Measurements from ENCODE around the gene KATNA1. TPM values are rescaled to one million over a fixed set of nuclear protein-coding genes. Genes with fewer than 3 reads are reported as not detected.

Gene KATNA1
- total and polyA plus RNA-seq, 2 donors (not counting 3 experiments of a cell fraction or from before 2014, with no cell fraction given), result 9.9 to 15.9 TPM

DNA sequence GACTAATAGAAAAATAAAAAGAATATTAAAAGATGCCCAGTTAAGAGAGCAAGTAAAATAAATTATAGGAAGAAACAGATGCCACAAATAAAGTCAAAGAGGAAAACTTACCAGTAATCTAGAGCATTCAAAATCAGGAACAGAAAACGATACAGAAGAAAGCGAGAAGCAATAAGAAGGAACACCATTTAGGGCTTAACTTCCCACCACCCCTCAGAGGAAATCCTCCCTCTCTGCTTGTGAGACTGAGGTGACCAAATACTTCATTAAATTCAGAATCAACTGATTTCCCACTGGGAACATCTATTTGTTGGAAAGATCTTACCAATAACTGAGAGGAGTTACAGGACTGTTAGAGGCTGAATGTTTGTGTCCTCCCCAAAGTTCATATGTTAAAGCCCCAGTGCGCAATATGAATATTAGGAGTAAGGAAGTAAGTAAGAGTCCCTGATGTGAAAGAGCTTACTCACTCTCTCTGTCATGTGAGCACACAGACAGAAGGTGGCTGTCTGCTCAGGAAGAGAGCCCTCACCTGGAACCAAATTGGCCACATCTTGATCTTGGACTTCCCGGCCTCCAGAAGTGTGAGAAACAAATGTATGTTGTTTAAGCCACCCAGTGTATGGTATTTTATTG is 19.5 kb downstream of the KATNA1 start:
- Histone ChIP-seq H4K20me1 (replicated peaks; ENCODE audit: control insufficient read depth, extremely low read depth, insufficient read depth, low read length) (no peaks in the 10 kb centered on the region), H3K36me3 (ENCODE audit: control insufficient read depth in 2 of 2, extremely low read depth in 1 of 2, insufficient read depth in 2 of 2, low read length in 2 of 2) (peaks cover 0 to 2% of the 10 kb centered on the region in 2 experiments), H3K9ac (replicated peaks; ENCODE audit: extremely low read depth, insufficient read depth, low read length) (no peak overlapping the region), H2AFZ (ENCODE audit: low read depth, low read length) (no peak overlapping the region), H3K4me2 (ENCODE audit: insufficient read depth, low read length) (no peak overlapping the region), H3K27ac (ENCODE audit: insufficient read depth, low read depth, low read length) (no peak overlapping the region), H3K9me3 (replicated peaks; ENCODE audit: control insufficient read depth, insufficient read depth, low read length) (no peaks in the 10 kb centered on the region), H3K4me3 (replicated peaks in 1 of 3; ENCODE audit: insufficient read depth in 1 of 3, low read depth in 1 of 3, low read length in 3 of 3) (no peak overlapping the region), H3K9me1 (replicated peaks; ENCODE audit: control insufficient read depth, extremely low read depth, insufficient read depth, low read length) (no peaks in the 10 kb centered on the region), H3K4me1 (ENCODE audit: control insufficient read depth, extremely low read depth, insufficient read depth, low read length) (no peaks in the 10 kb centered on the region), H3K27me3 (ENCODE audit: control insufficient read depth in 2 of 2, insufficient read depth in 2 of 2, low read length in 2 of 2) (no peaks in the 10 kb centered on the region), H3K79me2 (ENCODE audit: control insufficient read depth, insufficient read depth, low read length) (no peaks in the 10 kb centered on the region)
- dilution Hi-C loops (cut with MboI; ENCODE audit: extremely low pct_ligation_motif_present, low sequenced_read_pairs) (no loop called here), intact Hi-C loops (cut with micrococcal nuclease) (no loop called here)
- no TSS peak for BruUV-seq (replicated peaks)
- ChIA-PET POLR2A (no interaction called here), CTCF (interaction anchor here (1.3 kb wide), 1 partner anchor 18 kb away, joined by 5 read pairs; no protein-coding TSS in a partner anchor)
- no peak for TF ChIP-seq POLR2AphosphoS5 (IDR thresholded peaks at IDR 0.05; ENCODE audit: insufficient read depth, low read depth, low read length)
- TF ChIP-seq POLR2A (IDR thresholded peaks at IDR 0.05; ENCODE audit: low read depth, low read length), result no peak
- TF ChIP-seq MYC (IDR thresholded peaks at IDR 0.05; ENCODE audit: low read depth, low read length), result no peak
- no peak for TF ChIP-seq JUN (IDR thresholded peaks at IDR 0.05; ENCODE audit: borderline replicate concordance, insufficient read depth, insufficient read length, low read depth)
- TF ChIP-seq, protein P1, sequence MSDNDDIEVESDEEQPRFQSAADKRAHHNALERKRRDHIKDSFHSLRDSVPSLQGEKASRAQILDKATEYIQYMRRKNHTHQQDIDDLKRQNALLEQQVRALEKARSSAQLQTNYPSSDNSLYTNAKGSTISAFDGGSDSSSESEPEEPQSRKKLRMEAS (IDR thresholded peaks at IDR 0.05; ENCODE audit: insufficient read depth, insufficient read length), result no peak
- TF ChIP-seq, protein P2, sequence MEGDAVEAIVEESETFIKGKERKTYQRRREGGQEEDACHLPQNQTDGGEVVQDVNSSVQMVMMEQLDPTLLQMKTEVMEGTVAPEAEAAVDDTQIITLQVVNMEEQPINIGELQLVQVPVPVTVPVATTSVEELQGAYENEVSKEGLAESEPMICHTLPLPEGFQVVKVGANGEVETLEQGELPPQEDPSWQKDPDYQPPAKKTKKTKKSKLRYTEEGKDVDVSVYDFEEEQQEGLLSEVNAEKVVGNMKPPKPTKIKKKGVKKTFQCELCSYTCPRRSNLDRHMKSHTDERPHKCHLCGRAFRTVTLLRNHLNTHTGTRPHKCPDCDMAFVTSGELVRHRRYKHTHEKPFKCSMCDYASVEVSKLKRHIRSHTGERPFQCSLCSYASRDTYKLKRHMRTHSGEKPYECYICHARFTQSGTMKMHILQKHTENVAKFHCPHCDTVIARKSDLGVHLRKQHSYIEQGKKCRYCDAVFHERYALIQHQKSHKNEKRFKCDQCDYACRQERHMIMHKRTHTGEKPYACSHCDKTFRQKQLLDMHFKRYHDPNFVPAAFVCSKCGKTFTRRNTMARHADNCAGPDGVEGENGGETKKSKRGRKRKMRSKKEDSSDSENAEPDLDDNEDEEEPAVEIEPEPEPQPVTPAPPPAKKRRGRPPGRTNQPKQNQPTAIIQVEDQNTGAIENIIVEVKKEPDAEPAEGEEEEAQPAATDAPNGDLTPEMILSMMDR (IDR thresholded peaks at IDR 0.05; ENCODE audit: extremely low read depth in 1 of 2, insufficient read depth in 1 of 2, low read depth in 1 of 2, low read length in 2 of 2), result no peak
- no peak for TF ChIP-seq EZH2 (IDR thresholded peaks at IDR 0.05; ENCODE audit: borderline replicate concordance, low read depth, low read length, severe bottlenecking)
- TF ChIP-seq FOS (IDR thresholded peaks at IDR 0.05; ENCODE audit: borderline replicate concordance, insufficient read depth, low read length), result no peak
- no peak for TF ChIP-seq GATA2 (IDR thresholded peaks at IDR 0.05; ENCODE audit: insufficient read depth, insufficient read length, low read depth, low read length)
- DNase-seq (ENCODE audit: low read depth, low spot score) (no peak), FAIRE-seq (no peak)

Data from endothelial cell of umbilical vein (primary cell).